ENCODE results near the gene ZNF79.

DNA sequence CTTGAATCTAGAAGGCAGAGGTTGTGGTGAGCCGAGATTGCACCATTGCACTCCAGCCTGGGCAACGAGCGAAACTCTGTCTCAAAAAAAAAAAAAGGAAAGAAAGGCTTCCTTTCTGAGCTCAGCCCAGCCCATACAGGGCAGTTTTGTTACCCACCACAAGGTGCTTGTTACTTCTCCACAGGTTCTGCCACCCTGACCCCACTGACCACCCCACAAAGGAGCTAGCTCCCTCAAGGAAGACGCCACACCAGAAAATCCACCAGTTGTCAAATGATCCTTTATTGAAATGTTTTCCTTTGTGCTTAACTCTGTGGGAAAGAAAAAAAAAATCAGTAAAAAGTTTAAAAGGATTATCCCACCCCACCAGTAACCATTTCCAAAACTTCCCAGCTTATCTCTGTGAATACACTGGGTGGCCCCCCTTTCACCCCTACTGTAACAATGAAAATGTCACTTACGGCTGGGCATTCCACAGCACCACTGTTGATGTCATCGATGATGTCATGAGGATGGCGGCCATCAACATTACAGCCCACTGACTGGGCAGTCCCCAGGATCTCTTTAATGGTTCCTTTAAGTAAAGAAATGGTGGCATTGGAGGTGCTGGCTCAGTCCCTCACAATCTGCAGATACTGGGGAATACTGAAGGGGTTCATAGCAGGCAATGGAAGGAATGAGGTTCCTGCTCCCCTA is 23.4 kb downstream of the ZNF79 start:
- TF ChIP-seq, protein P1, sequence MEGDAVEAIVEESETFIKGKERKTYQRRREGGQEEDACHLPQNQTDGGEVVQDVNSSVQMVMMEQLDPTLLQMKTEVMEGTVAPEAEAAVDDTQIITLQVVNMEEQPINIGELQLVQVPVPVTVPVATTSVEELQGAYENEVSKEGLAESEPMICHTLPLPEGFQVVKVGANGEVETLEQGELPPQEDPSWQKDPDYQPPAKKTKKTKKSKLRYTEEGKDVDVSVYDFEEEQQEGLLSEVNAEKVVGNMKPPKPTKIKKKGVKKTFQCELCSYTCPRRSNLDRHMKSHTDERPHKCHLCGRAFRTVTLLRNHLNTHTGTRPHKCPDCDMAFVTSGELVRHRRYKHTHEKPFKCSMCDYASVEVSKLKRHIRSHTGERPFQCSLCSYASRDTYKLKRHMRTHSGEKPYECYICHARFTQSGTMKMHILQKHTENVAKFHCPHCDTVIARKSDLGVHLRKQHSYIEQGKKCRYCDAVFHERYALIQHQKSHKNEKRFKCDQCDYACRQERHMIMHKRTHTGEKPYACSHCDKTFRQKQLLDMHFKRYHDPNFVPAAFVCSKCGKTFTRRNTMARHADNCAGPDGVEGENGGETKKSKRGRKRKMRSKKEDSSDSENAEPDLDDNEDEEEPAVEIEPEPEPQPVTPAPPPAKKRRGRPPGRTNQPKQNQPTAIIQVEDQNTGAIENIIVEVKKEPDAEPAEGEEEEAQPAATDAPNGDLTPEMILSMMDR (IDR thresholded peaks at IDR 0.05): no peak
- TF ChIP-seq POLR2A (IDR thresholded peaks at IDR 0.05): no peak
